DOHH2 (cell line): ENCODE measurements around the gene DNPH1.

Experiments used
- EZH2phosphoT487 ChIP-seq: fragments of 200-600 bp; sonication (generic); IDR thresholded peaks from 2 replicates; pipeline ENCODE4 v1.6.1; 2017; ENCODE audit warnings: borderline replicate concordance, mild to moderate bottlenecking, antibody characterized with exemption, low read length, moderate library complexity, mixed read lengths
- TF ChIP-seq, protein P1 (sequence below): fragments of 200-600 bp; sonication (generic); IDR thresholded peaks from one replicate; pipeline ENCODE4 v1.5.1; 2014; ENCODE audit warnings: antibody characterized with exemption, mild to moderate bottlenecking, low read depth, low read length; ENCODE audit not compliant: poor library complexity, severe bottlenecking

DNA sequence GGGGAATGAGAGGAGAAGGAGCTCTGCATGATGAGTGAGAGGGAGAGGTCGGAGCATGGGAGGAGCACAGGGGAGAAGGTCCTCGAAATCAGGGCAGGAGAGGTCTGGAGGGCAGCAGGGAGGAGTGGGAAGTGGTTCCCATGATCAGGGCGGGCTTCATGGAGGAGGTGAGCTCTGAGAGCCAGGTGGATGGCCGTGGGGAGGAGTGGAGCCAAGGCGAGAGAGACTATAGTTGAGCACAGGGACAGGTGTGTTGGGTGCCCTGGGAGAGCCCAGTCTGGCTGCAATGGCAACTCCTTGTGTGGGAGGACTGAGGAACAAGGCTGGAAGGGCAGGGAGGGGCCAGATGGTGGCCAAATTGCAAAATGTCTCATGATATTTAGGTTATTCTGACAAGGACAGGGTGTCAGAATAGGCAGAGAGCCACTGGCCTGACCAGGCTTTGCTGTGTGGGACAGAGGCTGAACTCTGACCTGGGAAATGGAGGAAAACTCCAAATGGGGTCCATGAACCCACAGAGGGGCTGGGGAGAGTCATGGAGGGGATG, 35.4 kb upstream of the DNPH1 start:
- TF ChIP-seq, protein P1, sequence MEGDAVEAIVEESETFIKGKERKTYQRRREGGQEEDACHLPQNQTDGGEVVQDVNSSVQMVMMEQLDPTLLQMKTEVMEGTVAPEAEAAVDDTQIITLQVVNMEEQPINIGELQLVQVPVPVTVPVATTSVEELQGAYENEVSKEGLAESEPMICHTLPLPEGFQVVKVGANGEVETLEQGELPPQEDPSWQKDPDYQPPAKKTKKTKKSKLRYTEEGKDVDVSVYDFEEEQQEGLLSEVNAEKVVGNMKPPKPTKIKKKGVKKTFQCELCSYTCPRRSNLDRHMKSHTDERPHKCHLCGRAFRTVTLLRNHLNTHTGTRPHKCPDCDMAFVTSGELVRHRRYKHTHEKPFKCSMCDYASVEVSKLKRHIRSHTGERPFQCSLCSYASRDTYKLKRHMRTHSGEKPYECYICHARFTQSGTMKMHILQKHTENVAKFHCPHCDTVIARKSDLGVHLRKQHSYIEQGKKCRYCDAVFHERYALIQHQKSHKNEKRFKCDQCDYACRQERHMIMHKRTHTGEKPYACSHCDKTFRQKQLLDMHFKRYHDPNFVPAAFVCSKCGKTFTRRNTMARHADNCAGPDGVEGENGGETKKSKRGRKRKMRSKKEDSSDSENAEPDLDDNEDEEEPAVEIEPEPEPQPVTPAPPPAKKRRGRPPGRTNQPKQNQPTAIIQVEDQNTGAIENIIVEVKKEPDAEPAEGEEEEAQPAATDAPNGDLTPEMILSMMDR: no peak
- no peak for TF ChIP-seq EZH2phosphoT487
